Activated naive CD4-positive, alpha-beta T cell treated with anti-CD3 and anti-CD28 coated beads for 36 hours (primary cell): ENCODE data around the gene SEZ6L. TPM values are rescaled to one million over a fixed set of nuclear protein-coding genes. Genes with fewer than 3 reads are reported as not detected.

Experiments used
- CTCF ChIA-PET: fragments of 350-600 bp; sonication (Branson Sonifier 250); formaldehyde crosslinking; loops from one replicate; lab custom pipeline; 2021; ENCODE audit warnings: antibody characterized with exemption; lab: Charles Lee
- DNase-seq: peaks from one replicate; pipeline ENCODE4 v3.0.0-alpha.2; 2020
- H3K27ac Mint-ChIP-seq: one replicate; pipeline ENCODE4 v1.8.0; 2021; ENCODE audit warnings: mild to moderate bottlenecking, mixed read lengths
- H3K27me3 Mint-ChIP-seq: one replicate; pipeline ENCODE4 v1.8.0; 2021; ENCODE audit warnings: low read depth, mixed read lengths
- H3K36me3 Mint-ChIP-seq: one replicate; pipeline ENCODE4 v1.8.0; 2021; ENCODE audit warnings: low read depth, mixed read lengths
- H3K4me1 Mint-ChIP-seq: one replicate; pipeline ENCODE4 v1.8.0; 2021; ENCODE audit warnings: low read depth, mixed read lengths
- H3K4me3 Mint-ChIP-seq: one replicate; pipeline ENCODE4 v1.8.0; 2021; ENCODE audit warnings: mild to moderate bottlenecking, moderate library complexity, mixed read lengths
- H3K9me3 Mint-ChIP-seq: one replicate; pipeline ENCODE4 v1.8.0; 2021; ENCODE audit warnings: mixed read lengths
- intact Hi-C: fragments of 100-400 bp; cut with micrococcal nuclease; formaldehyde crosslinking; loops from one replicate; pipeline ENCODE4 v1.15.1; 2023
- total RNA-seq, 2 experiments: library from RNA; stranded (reverse); gene quantifications; one replicate each; pipeline ENCODE4 v1.2.3, GENCODE V29; 2021

Gene SEZ6L
- total RNA-seq, 2 experiments from 2014 or later = not detected

GRCh38 chr22:26287382-26288225 is 118.3 kb downstream of the SEZ6L start:
- no peak overlapping the region for H3K27ac Mint-ChIP-seq
- H3K4me1 Mint-ChIP-seq = no peaks in the 10 kb centered on the region
- intact Hi-C loops = no loop called here
- H3K27me3 Mint-ChIP-seq = peaks cover 4% of the 10 kb centered on the region
- H3K4me3 Mint-ChIP-seq = no peak overlapping the region
- no peaks in the 10 kb centered on the region for H3K9me3 Mint-ChIP-seq
- H3K36me3 Mint-ChIP-seq = no peaks in the 10 kb centered on the region
- DNase-seq = no peak
- CTCF ChIA-PET = interaction anchor here (1.0 to 1.3 kb wide), 2 partner anchors 44 to 516 kb away, joined by 3 read pairs; no protein-coding TSS in a partner anchor

GRCh38 chr22:26289611-26290101 is 120.4 kb downstream of the SEZ6L start:
- CTCF ChIA-PET = no interaction called here
- intact Hi-C loops = no loop called here

DNA sequence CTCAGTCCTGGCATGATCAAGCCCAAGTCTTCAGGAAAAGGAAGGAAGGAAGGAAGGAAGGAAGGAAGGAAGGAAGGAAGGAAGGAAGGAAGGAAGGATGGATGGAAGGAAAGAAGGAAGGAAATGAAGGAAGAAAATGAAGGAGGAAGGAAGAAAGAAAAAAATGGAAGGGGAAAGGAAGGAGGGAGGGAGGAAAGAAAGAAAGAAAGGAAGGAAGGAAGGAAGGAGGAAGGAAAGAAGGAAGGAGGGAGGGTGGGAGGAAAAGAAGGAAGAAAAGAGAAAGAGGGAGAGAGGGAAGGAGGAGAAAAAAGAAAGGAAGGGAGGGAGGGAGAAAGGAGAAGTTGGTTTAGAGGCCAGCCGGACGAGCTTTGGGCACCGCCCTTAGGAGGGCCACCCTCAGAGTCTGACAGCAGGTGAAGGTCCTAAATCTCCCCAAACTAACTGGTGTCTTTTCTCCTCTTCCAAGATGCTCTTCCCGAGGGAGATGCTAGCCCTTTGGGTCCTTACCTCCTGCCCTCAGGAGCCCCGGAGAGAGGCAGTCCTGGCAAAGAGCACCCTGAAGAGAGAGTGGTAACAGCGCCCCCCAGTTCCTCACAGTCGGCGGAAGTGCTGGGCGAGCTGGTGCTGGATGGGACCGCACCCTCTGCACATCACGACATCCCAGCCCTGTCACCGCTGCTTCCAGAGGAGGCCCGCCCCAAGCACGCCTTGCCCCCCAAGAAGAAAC is 122.8 kb downstream of the SEZ6L start:
- no peak for DNase-seq
- no peak overlapping the region for H3K4me3 Mint-ChIP-seq
- H3K27me3 Mint-ChIP-seq = peaks cover 3% of the 10 kb centered on the region
- no peaks in the 10 kb centered on the region for H3K9me3 Mint-ChIP-seq
- no peaks in the 10 kb centered on the region for H3K36me3 Mint-ChIP-seq
- intact Hi-C loops = no loop called here
- peaks cover 16% of the 10 kb centered on the region for H3K4me1 Mint-ChIP-seq
- CTCF ChIA-PET = interaction anchor here (0.6 to 1.3 kb wide), 2 partner anchors 69 to 77 kb away, joined by 3 to 7 read pairs; no protein-coding TSS in a partner anchor
- H3K27ac Mint-ChIP-seq = no peak overlapping the region

More at GRCh38 chr22:26289611-26290101, 120.4 kb downstream of the SEZ6L start:
- Mint-ChIP-seq H3K36me3 (no peaks in the 10 kb centered on the region), H3K4me3 (no peak overlapping the region), H3K9me3 (no peaks in the 10 kb centered on the region), H3K4me1 (peaks cover 8% of the 10 kb centered on the region), H3K27ac (no peak overlapping the region), H3K27me3 (peaks cover 4% of the 10 kb centered on the region)
- DNase-seq = no peak

GRCh38 chr22:26292667-26292995 is 123.4 kb downstream of the SEZ6L start:
- intact Hi-C loops = no loop called here
- Mint-ChIP-seq H3K4me1 (peaks cover 16% of the 10 kb centered on the region), H3K27me3 (peaks cover 2% of the 10 kb centered on the region), H3K27ac (no peak overlapping the region), H3K9me3 (no peaks in the 10 kb centered on the region), H3K4me3 (no peak overlapping the region), H3K36me3 (no peaks in the 10 kb centered on the region)
- DNase-seq = no peak
- CTCF ChIA-PET = interaction anchor here (1.3 kb wide), 1 partner anchor 69 kb away, joined by 3 read pairs; no protein-coding TSS in a partner anchor

DNA sequence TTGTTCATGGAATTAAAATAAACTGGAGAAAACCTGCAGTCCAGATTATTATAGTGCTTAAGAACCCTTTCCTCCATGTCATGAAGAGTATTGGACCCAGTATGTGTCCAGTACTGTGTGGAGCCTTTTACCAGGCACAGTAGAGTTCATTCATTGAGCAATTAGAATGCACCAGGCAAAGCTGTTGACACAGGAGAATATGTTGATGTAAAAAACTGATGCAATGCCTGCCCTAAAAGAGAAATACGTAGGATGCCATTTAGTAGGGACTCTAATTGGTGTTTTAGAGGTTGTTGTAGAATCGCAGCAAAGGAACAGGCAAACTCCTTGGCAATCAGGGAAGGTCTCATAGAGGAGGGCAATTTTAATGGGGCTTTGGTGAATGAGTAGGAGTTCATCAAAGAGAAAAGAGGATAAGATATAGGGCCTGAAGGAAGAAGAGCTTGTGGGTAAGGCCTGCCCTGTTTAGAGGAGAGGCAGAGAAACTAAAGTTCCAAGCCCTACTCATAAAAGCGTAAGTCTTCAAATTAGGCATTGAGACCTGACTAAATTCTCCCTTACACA is 126.4 kb downstream of the SEZ6L start:
- H3K27me3 Mint-ChIP-seq = no peaks in the 10 kb centered on the region
- no peak overlapping the region for H3K4me3 Mint-ChIP-seq
- intact Hi-C loops = loop anchor here (2.0 kb wide), 1 partner anchor 377 kb away; no protein-coding TSS in a partner anchor
- H3K9me3 Mint-ChIP-seq = no peaks in the 10 kb centered on the region
- DNase-seq = no peak
- CTCF ChIA-PET = no interaction called here
- peak overlapping the region; percentile 19 for H3K27ac Mint-ChIP-seq
- peaks cover 16% of the 10 kb centered on the region for H3K4me1 Mint-ChIP-seq
- H3K36me3 Mint-ChIP-seq = no peaks in the 10 kb centered on the region

DNA sequence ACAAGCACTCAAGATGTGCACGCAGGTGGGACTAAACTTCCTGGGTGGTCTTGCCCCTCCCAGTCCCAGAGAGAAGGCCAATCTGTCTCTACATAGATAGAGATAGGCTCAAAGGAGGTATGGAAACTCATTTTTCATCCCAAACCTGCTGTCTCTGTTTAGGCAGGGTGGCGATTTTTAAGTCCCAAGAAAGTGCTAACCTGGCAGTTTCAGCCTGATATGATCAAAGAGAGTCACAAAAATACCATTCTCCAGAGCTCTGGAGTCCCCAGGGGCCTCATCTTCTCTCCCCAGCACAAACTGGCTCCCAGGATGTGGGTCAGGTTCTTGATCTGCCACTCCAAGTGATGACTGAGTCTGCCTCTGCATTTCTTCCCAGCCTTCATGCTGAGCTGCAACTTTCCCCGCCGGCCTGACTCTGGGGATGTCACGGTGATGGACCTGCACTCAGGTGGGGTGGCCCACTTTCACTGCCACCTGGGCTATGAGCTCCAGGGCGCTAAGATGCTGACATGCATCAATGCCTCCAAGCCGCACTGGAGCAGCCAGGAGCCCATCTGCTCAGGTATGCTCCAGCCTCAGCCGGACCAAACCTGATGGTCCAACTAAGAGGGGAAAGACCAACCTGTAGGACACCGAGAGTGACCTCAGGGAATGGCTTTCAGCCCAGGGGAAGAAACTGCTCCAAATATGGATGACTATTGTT is 129.5 kb downstream of the SEZ6L start:
- Mint-ChIP-seq H3K4me3 (no peak overlapping the region), H3K9me3 (no peaks in the 10 kb centered on the region), H3K27me3 (no peaks in the 10 kb centered on the region), H3K27ac (no peak overlapping the region), H3K4me1 (peaks cover 16% of the 10 kb centered on the region), H3K36me3 (no peaks in the 10 kb centered on the region)
- CTCF ChIA-PET = interaction anchor here (1.1 to 1.2 kb wide), 2 partner anchors 17 to 32 kb away, joined by 3 read pairs; no protein-coding TSS in a partner anchor
- no peak for DNase-seq
- intact Hi-C loops = no loop called here

DNA sequence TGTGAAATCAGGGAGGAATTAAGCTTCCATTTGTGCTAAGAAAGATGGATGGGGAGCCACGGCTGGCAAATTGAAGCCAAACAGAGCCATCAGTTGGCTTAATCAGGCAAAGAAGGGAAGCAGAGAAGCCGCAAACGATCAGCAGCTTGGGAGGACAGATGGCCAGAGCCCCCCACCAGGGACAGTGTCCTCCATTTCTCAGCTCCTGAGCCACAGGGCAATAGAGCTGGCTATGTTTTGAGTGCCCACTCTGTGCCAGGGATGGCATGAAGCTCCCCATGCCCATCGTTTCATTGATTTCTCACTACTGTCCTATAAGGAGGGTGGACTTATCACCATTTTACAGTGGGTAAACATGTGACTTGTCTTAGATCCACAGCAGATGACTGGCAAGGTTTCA is 133.5 kb downstream of the SEZ6L start:
- DNase-seq = no peak
- CTCF ChIA-PET = interaction anchor here (0.6 to 1.3 kb wide), 6 partner anchors 9 to 529 kb away, joined by 3 to 5 read pairs (median 3); no protein-coding TSS in a partner anchor
- Mint-ChIP-seq H3K9me3 (no peaks in the 10 kb centered on the region), H3K27ac (no peak overlapping the region), H3K4me3 (no peak overlapping the region), H3K27me3 (peaks cover 11% of the 10 kb centered on the region), H3K4me1 (no peaks in the 10 kb centered on the region), H3K36me3 (no peaks in the 10 kb centered on the region)
- intact Hi-C loops = no loop called here

- H3K4me3 Mint-ChIP-seq = no peak overlapping the region
- intact Hi-C loops = no loop called here
- no peak for DNase-seq
- H3K9me3 Mint-ChIP-seq = no peaks in the 10 kb centered on the region
- H3K36me3 Mint-ChIP-seq = no peaks in the 10 kb centered on the region
- peaks cover 15% of the 10 kb centered on the region for H3K27me3 Mint-ChIP-seq
- CTCF ChIA-PET = interaction anchor here (0.7 to 1.3 kb wide), 5 partner anchors 10 to 530 kb away, joined by 3 to 5 read pairs (median 3); no protein-coding TSS in a partner anchor
- H3K27ac Mint-ChIP-seq = no peak overlapping the region
- H3K4me1 Mint-ChIP-seq = no peaks in the 10 kb centered on the region
Observed at GRCh38 chr22:26303475-26303874, 134.2 kb downstream of the SEZ6L start.

- DNase-seq = no peak
- Mint-ChIP-seq H3K4me1 (no peaks in the 10 kb centered on the region), H3K27me3 (peaks cover 18% of the 10 kb centered on the region), H3K27ac (no peak overlapping the region), H3K36me3 (no peaks in the 10 kb centered on the region), H3K9me3 (no peaks in the 10 kb centered on the region), H3K4me3 (no peak overlapping the region)
- intact Hi-C loops = no loop called here
- CTCF ChIA-PET = no interaction called here
Observed at GRCh38 chr22:26304730-26305129, 135.5 kb downstream of the SEZ6L start.

- Mint-ChIP-seq H3K36me3 (no peaks in the 10 kb centered on the region), H3K27ac (no peak overlapping the region), H3K9me3 (no peaks in the 10 kb centered on the region), H3K27me3 (peaks cover 18% of the 10 kb centered on the region), H3K4me3 (no peak overlapping the region), H3K4me1 (no peaks in the 10 kb centered on the region)
- intact Hi-C loops = no loop called here
- CTCF ChIA-PET = no interaction called here
- no peak for DNase-seq
Observed at GRCh38 chr22:26308467-26308866, 139.2 kb downstream of the SEZ6L start.

GRCh38 chr22:26310616-26311015 is 141.4 kb downstream of the SEZ6L start:
- Mint-ChIP-seq H3K4me3 (no peak overlapping the region), H3K4me1 (no peaks in the 10 kb centered on the region), H3K36me3 (no peaks in the 10 kb centered on the region), H3K9me3 (no peaks in the 10 kb centered on the region), H3K27ac (no peak overlapping the region), H3K27me3 (peaks cover 14% of the 10 kb centered on the region)
- DNase-seq = no peak
- intact Hi-C loops = no loop called here
- CTCF ChIA-PET = interaction anchor here (0.7 kb wide), 1 partner anchor 288 kb away, joined by 3 read pairs; no protein-coding TSS in a partner anchor
